Fibroblast of skin of right biceps (primary cell): ENCODE measurements around the gene ZC3H18.
"Not testable (repeated sequence)": the region's sequence is repeated elsewhere in the genome, so short reads cannot be mapped to it uniquely, and the experiment has no call there.

Experiments
- DNase-seq: peaks from one replicate; pipeline ENCODE4 v3.0.0-alpha.2; 2013

The ZC3H18 gene

DNA sequence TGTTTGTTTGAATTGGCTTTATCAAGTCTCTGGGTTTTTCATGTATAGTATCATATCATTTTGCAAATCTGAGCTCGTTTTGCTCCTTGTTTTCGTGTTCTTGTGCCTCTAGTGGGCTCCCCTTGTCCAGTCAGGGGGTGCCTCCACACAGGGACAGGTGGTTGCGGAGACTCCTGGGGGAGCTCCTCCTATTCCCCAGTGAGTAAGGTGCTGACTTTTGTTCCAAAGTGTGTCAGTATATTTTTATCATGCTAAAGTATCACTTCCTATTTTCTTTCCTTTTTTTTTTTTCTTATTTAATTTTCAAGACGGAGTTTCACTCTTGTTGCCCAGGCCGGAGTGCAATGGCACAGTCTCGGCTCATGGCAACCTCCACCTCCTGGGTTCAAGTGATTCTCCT is 37.9 kb downstream of the ZC3H18 start:
- DNase-seq, result no peak

DNA sequence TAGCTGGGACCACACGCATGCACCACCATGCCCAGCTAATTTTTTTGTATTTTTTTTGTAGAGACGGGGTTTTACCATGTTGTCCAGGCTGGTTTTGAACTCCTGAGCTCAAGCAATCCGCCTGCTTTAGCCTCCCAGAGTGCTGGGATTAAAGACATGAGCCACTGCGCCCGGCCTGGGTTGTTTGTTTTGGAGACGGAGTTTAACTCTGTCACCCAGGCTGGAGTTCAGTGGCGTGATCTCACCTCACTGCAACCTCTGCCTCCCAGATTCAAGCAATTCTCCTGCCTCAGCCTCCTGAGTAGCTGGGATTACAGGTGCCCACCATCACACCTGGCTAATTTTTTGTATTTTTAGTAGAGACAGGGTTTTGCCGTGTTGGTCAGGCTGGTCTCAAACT is 39.2 kb downstream of the ZC3H18 start:
- not testable (repeated sequence) for DNase-seq

DNA sequence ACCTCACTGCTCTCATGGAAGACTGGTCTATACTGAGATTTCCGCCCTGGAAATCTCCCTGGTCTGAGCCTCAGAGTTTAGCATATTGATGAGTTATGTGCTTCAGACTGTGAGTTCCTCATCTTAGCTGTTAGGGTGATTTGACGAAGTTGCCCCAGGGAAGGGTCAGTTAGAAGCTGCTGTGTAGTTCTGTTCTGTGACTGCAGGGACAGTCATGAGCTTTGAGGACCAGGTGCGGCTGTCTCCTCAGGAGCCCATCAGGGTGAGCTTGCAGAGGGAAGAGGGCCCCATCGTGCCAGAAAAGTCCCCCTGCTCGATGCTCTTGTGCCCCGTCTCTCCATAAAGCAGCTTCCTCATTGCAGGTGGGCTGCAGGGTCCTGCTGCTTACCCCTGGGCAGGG is 39.9 kb downstream of the ZC3H18 start:
- DNase-seq, result no peak

DNA sequence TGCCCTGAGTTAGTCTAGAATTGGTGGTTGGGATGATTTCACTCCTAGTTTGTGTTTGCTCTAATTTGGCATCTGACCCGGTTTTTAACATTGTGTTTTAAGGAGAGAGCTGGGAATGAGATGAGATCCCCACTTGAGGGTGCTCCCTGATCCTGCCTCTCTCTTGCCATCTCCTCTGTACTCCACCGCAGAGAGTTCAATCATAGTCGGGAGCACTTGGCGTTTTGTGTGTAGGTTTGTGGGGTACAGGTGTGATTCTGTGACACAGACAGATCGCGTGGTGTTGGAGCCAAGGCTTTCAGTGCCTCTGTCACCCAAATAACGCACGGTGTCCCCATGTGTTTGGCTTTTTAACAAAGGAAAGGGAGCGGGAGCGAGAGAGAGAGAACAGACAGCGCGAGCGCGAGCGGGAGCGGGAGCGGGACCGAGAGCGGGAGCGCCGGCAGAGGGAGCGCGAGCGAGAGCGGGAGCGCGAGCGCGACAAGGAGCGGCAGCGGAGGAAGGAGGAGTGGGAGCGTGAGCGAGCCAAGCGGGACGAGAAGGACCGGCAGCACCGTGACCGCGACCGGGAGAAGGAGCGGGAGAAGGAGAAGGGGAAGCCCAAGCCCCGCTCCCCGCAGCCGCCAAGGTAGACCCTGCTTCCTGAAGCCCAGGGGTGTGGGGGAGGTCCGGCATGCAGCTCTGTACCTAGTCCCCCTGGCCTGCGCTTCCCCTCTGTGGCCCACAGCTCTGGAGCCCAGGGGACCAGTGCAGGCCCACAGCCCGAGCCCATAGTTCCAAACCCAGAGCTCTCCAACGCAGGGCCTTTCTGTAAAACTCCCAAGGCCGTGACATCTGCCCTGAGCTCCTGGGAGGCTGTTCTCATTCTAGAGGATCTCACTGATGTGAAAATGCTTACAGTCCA is 41.0 kb downstream of the ZC3H18 start:
- DNase-seq, result no peak

DNA sequence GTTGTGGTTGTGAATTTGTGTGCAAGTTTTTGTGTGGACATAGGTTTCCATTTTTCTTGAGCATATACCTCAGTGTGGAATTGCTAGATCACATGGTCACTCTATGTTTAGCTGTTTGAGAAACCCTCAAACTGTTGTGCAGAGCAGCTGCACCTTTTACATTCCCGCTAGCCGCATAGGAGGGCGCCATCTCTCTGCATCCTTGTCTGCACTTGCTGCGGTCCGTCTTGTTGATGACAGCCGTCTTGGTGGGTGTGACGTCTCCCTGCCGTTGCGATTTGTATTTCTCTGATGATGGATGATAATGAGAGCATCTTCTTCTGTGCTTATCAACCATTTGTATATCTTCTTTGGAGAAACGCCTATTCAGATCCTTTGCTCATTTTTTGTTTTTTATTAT is 43.1 kb downstream of the ZC3H18 start:
- no peak for DNase-seq

DNA sequence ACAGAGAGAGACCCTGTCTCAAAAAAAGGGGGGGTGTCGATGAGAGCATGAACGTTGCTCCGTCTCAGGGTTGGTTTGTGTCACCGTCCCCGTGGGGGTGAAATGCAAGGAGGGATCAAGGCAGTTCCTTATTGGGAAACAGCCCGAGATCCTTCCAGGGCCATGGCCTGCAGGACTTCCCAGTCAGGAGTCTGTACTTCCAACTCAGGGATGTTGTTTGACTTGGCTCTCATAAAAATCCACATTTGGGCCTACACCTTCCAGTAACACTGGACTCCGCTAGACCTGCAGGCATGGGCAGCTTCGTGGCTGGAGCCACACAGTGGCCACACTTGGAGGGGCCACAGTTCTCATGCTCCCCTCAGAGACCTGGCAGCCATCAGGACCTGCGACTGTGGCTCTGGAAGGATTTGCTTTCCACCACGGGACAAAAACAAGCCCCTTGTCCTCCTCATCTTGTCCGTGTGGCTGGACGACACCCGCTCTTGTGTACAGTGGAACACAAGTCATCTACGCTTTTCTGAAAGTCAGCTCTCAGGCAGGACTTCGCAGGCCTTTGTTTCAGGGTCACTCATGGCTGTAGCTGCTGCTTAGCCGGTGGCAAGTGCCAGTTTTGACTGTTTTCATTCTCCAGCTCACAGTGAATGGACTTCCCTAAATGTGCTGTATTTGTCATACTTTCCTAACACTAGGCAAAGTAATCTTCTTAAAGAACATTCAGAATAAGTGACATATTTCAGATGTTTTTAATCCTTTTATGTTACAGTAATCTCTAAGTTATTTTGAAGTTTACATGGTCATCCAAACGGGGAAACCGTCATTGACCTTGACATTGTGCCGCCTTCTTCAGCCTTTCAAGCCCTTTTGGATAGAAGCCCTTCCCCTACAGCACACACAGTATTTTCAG is 44.0 kb downstream of the ZC3H18 start:
- DNase-seq, result no peak

DNA sequence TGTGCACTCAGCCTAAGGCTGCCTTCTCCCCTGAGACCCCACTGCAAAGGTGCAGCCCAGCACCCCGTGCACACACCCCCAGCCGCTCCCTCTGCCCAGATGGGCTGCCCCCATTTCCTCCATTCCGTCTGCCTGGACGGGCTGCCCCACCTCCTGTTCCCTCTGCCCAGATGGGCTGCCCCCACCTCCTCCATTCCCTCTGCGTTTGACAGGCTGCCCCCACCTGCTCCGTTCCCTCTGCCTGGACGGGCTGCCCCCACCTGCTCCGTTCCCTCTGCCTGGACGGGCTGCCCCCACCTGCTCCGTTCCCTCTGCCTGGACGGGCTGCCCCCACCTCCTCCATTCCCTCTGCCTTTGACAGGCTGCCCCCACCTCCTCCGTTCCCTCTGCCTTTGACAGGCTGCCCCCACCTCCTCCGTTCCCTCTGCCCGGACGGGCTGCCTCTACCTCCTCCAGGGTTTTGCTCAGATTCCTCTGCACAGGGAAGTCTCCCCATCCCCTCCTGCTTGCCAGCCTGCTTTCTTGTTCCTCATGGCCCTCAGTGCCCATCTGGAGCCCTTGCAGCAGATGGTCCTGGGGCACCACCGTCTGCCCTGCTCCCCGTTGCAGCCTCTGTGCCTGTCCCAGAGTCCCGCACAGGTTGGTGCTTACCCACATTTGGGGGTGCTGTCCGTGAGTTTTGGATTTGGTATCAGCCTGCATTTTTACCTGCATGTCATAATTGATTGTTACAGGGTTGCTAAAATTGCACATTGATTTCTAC is 44.8 kb downstream of the ZC3H18 start:
- no peak for DNase-seq

DNA sequence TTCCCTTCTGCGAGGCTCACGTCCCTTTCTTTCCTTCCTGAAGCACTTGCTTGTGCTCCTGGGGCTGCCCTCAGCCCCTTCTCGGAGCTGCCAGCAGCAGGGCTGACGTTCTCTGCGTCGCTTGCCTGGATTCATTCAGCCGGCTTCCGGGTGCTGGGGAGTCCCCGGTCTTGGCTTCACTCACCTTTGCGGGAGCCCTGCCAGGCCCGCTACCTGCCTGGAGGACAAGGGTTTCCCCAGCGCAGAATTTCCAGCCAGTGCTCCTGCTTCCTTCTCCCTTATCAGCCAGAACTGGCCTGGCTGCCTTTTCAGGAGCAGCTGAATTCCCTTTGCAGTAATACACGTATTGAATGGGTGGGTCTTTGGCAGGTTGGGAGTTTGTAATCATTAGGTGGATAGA is 46.1 kb downstream of the ZC3H18 start:
- no peak for DNase-seq

DNA sequence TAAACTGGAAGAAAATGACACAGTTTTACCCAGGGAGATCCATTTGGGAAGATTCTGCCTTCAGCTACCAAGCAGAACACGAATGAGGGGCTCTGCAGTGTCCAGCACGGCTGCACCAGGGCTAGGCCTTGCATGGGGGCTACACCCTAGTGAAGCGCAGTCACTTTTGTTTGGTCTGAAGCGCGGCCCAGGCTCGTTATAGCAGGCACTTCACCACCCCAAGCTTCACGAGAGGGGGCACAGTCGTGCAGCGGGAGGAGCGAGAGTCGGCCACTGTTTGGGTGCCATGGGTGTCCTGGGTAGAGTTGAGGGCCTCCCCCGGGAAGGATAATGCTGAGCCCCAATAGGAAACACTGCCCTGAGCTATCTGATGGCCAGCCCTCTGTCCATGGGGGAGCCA is 46.5 kb downstream of the ZC3H18 start:
- no peak for DNase-seq

DNA sequence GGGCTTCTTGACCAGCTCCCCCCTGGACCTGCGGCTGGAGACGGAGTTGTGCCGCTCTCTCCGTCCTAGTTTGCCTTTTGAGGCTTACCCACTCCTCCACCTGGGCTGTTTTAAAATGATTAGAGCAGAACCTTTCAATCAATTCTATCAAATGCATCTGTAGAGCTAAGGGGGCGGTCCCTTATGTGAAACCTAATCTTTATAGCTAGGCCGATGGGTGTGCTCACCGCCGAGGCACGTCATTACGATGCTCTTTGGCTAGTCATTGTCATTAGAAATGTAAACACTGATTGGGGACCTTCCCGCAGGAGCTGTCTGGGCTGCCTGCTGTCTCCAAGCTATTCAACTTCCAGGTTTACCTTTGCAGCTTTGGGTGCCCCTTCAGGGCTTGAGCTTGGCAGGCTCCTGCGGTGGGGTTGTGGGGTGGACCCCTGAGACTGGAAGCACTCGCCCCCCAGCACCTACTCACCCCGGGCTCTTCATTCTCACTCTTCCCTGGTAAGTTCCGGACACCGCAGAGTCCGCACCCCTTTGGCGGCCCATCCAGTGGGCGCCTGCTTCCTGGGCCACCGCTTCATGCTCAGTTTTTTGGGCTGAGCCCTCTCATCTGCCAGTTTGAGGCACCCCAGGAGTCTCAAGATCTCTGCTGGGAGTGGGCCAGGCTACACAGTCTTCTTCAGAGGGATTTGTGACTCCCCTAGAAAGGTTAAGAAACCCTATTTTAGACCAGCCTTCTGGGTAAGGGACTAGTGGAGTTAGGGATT is 47.2 kb downstream of the ZC3H18 start:
- peak; percentile 24 for DNase-seq

DNA sequence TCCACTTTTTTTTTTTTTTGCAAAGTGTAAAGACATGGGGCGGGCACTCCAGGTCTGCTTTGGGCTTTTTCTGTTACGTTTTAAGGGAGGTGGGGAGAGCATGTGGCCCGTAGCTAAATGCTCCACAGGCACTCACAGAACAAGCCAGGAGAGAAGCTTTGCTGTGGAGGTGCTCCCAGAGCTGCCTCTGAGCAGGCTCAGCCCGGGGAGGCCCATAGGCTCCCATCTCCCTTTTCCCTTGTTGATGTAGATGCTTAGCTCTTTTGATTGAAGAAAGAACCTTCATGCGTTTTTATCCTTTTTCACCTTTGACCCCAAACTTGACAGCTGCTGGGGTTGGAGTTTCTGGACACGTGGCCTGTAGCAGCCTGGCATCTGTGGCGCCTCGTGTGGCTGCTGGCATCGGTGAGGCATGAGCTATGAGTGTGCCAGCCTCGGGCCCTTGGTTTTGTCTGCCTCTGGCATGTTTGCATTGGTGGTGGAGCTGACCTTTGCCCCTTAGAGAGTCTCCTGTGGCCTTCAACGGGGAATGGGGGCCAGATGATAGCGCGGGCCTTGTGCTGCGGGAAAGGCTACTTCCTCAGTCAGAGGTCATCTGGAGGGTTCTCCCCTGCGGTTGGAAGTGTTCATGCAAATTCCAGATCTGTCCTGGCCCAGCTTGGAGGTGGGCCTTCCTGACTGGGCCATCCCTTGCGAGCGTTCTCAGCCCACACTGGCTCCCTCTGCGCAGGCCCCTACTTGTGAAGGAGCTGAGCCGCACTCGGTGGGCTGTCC is 48.2 kb downstream of the ZC3H18 start:
- DNase-seq, result no peak

DNA sequence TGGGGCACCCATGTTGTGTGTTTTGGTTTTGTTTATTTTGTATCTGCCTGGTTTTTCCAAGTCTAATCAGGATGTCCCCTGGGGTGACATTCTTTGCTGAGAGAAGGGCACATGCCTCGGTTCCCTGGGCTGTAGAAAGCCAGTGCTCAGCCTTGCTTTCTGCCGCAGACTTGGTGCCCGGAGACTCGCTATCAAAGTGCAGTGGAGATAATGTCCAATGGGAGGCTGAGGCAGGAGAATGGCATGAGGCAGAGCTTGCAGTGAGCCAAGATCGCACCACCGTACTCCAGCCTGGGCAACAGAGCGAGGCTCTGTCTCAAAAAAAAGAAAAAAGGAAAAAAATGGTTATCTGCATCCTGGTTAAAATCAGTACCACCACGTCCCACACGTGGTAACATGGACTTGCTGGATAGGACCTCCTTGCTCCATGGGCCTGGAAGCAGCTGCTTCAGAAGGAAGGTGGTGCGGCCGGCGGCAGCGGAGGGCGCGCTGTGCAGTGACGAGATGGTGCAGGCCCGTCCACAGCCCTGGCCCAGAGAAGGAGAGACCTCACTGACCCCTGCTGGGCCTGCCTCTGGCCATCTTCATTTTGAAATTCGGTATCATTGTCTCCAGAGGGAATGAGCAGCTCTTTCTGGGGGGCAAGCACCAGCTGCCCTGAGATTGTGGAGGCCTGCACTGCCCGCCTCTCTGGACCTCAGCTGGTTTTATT is 48.9 kb downstream of the ZC3H18 start:
- DNase-seq, result no peak

DNA sequence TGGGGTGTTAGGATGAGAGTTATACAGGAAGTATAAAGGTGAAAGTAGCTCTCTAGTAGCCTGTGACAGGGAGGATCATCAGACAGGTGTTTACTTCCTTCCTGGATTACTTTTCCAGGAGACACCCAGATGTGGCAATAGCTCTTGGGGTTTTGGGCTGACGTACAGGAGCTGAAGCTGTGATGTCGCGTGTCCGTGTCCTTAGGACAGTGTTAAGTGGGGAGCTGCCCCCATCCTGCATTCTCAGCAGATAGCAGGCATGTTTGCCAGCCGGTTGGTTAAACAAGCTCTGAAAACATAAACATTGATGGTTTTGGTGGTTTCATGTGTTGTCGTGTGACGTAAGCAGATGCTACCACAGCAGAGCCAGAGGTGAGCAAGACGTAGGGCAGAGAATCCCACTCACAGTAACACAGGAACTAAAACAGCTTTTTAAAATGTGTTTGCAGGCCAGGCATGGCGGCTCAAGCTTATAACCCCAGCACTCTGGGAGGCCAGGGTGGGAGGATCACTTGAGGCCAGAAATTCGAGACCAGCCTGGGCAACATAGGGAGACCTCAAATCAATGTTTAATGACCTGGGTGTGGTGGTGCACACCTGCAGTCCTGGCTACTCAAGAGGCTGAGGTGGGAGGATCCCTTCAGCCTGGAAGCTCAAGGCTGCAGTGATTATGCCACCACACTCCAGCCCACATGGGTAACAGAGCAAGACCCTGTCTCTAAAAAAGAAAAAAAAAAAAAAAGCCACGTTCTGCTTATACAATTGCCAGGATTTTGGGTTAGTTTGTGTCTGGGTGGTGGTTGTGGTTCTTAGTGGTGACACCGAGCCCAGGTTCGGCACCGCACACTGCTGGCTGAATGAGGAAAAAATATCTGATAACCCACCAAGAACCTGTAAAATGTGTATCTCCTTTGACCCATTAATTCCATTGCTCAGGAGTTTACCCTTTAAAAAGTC is 49.9 kb downstream of the ZC3H18 start:
- no peak for DNase-seq

DNA sequence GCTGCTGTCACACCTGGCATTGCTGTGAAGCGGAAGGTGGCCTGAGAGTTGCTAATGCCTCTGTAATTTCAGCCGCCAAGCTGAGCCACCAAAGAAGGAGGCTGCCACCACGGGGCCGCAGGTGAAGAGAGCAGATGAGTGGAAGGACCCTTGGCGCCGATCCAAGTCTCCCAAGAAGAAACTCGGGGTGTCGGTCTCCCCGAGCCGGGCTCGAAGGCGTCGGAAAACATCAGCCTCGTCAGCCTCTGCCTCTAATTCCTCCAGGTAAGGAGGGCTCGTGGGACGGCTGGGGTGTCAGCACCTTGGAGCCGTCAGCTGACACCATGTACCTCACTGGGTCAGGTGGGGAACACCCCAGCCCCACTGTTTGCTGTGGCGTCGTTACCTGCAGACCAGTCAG is 51.9 kb downstream of the ZC3H18 start:
- no peak for DNase-seq

DNA sequence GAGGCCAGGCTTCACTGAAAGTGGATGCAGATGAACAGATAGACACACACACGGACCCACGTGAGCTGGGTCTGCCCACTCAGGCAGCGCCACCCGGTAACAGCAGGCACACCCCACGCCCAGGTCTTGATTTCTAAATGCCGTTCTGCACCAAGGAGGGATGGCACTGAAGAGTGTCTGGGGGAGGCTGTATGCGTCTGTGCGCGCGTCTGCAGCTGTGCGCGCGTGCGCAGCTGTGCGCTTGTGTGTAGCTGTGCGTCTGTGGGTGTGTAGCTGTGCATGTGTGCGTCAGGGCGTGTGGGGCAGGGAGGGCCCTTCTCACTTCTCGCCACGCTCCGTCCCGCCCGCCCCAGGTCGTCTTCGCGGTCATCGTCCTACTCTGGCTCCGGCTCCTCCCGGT is 52.7 kb downstream of the ZC3H18 start:
- no peak for DNase-seq

DNA sequence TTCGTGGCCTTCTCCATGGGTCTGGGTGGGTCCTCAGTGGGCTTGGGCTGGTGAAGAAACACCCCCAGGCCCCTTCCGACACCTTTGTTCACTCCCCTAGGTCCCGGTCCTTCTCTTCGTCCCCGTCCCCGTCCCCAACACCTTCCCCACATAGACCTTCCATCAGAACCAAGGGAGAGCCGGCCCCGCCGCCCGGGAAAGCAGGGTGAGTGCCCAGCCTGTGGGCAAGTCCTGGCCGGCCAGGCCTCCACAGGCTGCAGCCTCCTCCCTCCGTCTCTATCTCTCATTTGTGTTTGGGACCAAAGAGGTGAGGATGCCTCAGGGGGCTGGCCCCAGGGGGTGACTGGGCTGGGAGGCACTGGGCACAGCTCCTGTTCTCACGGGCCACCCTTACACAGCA is 53.7 kb downstream of the ZC3H18 start:
- DNase-seq, result no peak

DNA sequence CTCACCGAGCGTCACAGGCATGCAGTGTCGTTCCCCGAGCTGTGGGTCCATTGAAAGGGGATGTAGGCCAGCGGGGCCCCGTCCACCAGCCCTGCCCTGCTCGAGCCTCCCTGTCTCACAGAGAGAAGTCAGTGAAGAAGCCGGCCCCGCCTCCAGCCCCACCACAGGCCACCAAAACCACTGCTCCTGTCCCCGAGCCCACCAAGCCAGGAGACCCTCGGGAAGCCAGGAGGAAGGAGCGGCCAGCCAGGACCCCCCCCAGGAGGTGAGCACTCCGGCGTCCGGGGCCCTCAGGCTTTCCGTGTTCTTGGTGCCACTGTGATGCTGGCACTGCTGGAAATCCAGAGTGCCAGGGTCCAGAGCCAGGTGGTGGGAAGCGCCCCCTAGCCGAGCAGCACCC is 54.3 kb downstream of the ZC3H18 start:
- DNase-seq, result no peak

DNA sequence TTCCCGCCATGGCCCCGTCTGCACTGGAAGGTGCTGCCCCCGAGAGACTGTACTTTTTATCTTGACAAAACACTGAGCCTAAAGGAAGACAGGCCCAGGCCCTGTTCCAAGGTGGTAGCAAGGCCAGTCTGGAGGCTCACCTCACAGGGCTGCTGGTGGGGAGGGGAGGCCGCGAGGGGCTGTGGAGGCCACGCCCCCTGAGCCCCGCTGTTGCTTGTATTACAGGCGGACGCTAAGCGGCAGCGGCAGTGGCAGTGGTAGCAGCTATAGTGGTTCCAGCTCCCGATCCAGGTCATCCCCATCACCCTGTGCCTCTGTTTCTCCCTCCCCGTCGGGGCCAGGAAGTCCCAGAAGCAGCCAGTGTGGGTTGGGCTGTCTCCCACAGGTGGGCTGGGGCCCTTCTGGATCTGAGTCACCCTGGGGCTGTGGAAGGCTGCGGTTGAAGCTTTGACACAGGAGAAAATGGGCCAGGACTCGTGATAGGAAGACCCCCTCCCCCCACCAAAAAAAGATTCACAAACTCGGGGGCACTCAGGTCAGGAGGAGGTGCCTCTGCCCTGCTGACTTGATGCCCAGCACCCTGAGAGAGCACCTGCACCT is 54.9 kb downstream of the ZC3H18 start:
- DNase-seq, result no peak

DNA sequence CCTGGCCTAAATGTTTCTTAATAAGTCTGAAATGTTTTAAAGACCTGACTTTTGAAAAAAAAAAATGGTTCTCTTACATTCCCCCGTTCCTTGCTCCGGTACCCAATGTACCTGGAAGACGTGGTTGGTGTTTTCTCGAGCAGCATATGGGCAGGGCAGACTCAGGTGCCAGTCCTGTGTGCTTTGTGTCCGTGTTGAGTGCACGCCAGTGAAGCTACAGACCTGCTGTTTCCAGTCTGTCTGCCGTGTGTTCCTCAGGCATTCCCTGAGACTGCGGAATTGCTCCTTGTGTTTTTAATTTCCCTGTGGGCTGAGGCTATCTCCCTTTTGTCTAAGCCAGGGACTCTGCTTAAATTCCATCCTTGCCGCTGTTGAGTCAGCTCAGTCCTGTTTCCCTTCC is 56.4 kb downstream of the ZC3H18 start:
- no peak for DNase-seq
